Prostate gland (tissue), 2 donors: Measurements from ENCODE around the gene RAB3C. TPM values are rescaled to one million over a fixed set of nuclear protein-coding genes. Genes with fewer than 3 reads are reported as not detected.

Source experiments
- DNase-seq: peaks from one replicate; pipeline ENCODE4 v3.0.0-alpha.2; 2019; ENCODE audit warnings: low spot score
- H3K27ac ChIP-seq, 2 donors: fragments of 200-600 bp; sonication (generic); 2 replicates each; pipeline ENCODE4 v1.5.1; 2017 to 2019
- H3K27me3 ChIP-seq: fragments of 200-600 bp; sonication (generic); replicated peaks from 2 replicates; pipeline ENCODE4 v1.5.1; 2019; ENCODE audit not compliant: insufficient read depth
- H3K36me3 ChIP-seq, 2 donors: fragments of 200-600 bp; sonication (generic); 1 replicate in 1 of 2; 2 replicates in 1 of 2; pipeline versions ENCODE4 v1.5.1 to v1.8.1; 2017 to 2019
- H3K4me1 ChIP-seq: fragments of 200-600 bp; sonication (generic); replicated peaks from 2 replicates; pipeline ENCODE4 v1.5.1; 2019
- H3K4me3 ChIP-seq, 2 donors: fragments of 200-600 bp; sonication (generic); 2 replicates each; pipeline ENCODE4 v1.5.1; 2017 to 2019
- H3K9me3 ChIP-seq: fragments of 200-600 bp; sonication (generic); 2 replicates; pipeline ENCODE4 v1.5.1; 2017
- CTCF ChIP-seq, 4 experiments: fragments of 200-600 bp in 2 of 4; fragments of 450-650 bp in 2 of 4; sonication (generic) in 2 of 4; IDR thresholded peaks; 1 replicate in 3 of 4; 2 replicates in 1 of 4; pipeline ENCODE4 v1.5.1; 2016 to 2019; ENCODE audit warnings: antibody characterized with exemption in 4 of 4, mild to moderate bottlenecking in 2 of 4, moderate library complexity in 2 of 4
- POLR2A ChIP-seq: fragments of 450-650 bp; IDR thresholded peaks from one replicate; pipeline ENCODE4 v1.6.1; 2016; ENCODE audit warnings: antibody characterized with exemption, mild to moderate bottlenecking
- POLR2AphosphoS5 ChIP-seq: sonication (generic); formaldehyde crosslinking; IDR thresholded peaks from one replicate; pipeline ENCODE4 v1.6.1; 2017; ENCODE audit warnings: antibody characterized with exemption
- WGBS: methylation state at CpG from one replicate; pipeline ENCODE4 v1.1.5; 2018; 5-methylcytosine and 5-hydroxymethylcytosine counted together
- intact Hi-C: fragments of 100-400 bp; cut with DNase I; formaldehyde crosslinking; loops from one replicate; pipeline ENCODE4 v1.14.2; 2022
- total RNA-seq, 2 donors: library from RNA; depleted of rRNA; stranded (reverse); fragments of >200 nt; gene quantifications; one replicate each; pipeline ENCODE4 v1.1.0, GENCODE V29; 2016

Gene RAB3C
- total RNA-seq, 2 donors from 2014 or later: 0.45 TPM; not detected in 1

GRCh38 chr5:58834242-58835225 lies 251.7 kb downstream of the RAB3C start:
- Histone ChIP-seq H3K9me3 (no peaks in the 10 kb centered on the region), H3K27ac (no peak overlapping the region), H3K4me3 (no peak overlapping the region), H3K36me3 (no peaks in the 10 kb centered on the region), H3K4me1 (no peaks in the 10 kb centered on the region), H3K27me3 (no peaks in the 10 kb centered on the region)
- intact Hi-C loops: no loop called here
- DNase-seq: no peak
- TF ChIP-seq POLR2A (no peak), POLR2AphosphoS5 (no peak), CTCF (IDR thresholded peaks at IDR 0.05) (no peak)

- Histone ChIP-seq H3K9me3 (no peaks in the 10 kb centered on the region), H3K27me3 (no peaks in the 10 kb centered on the region), H3K36me3 (no peaks in the 10 kb centered on the region), H3K4me1 (no peaks in the 10 kb centered on the region), H3K4me3 (no peak overlapping the region), H3K27ac (no peak overlapping the region)
- intact Hi-C loops: no loop called here
- TF ChIP-seq POLR2A (no peak), POLR2AphosphoS5 (no peak), CTCF (IDR thresholded peaks at IDR 0.05) (no peak)
- no peak for DNase-seq
- 68% methylated on average over 3 of the region's 3 CpGs for WGBS
These were observed 253.5 kb downstream of the RAB3C start for GRCh38 chr5:58836351-58836750.

GRCh38 chr5:58838729-58839128 lies 255.9 kb downstream of the RAB3C start:
- Histone ChIP-seq H3K27me3 (no peaks in the 10 kb centered on the region), H3K36me3 (no peaks in the 10 kb centered on the region)

GRCh38 chr5:58842852-58843251 lies 260.0 kb downstream of the RAB3C start:
- TF ChIP-seq CTCF (IDR thresholded peaks at IDR 0.05): no peak
- TF ChIP-seq POLR2A: no peak
- TF ChIP-seq POLR2AphosphoS5: no peak
- H3K27me3 ChIP-seq: no peaks in the 10 kb centered on the region
- WGBS: 87% methylated on average over 2 of the region's 2 CpGs
- no peak for DNase-seq
- no peaks in the 10 kb centered on the region for H3K4me1 ChIP-seq
- intact Hi-C loops: no loop called here
- H3K4me3 ChIP-seq: no peak overlapping the region
- H3K9me3 ChIP-seq: no peaks in the 10 kb centered on the region
- H3K27ac ChIP-seq: no peak overlapping the region
- H3K36me3 ChIP-seq: no peaks in the 10 kb centered on the region

More at GRCh38 chr5:58838729-58839128, 255.9 kb downstream of the RAB3C start:
- Histone ChIP-seq H3K27ac (no peak overlapping the region), H3K4me1 (no peaks in the 10 kb centered on the region), H3K9me3 (no peaks in the 10 kb centered on the region), H3K4me3 (no peak overlapping the region)
- no peak for TF ChIP-seq CTCF (IDR thresholded peaks at IDR 0.05)
- no peak for TF ChIP-seq POLR2A
- TF ChIP-seq POLR2AphosphoS5: no peak
- DNase-seq: no peak
- intact Hi-C loops: loop anchor here (2.0 kb wide), 1 partner anchor 24 kb away; no protein-coding TSS in a partner anchor

GRCh38 chr5:58844395-58844794 lies 261.5 kb downstream of the RAB3C start:
- 39% methylated on average over 2 of the region's 2 CpGs for WGBS
- H3K27me3 ChIP-seq: no peaks in the 10 kb centered on the region
- H3K36me3 ChIP-seq: no peaks in the 10 kb centered on the region
- no peak overlapping the region for H3K27ac ChIP-seq
- H3K4me1 ChIP-seq: no peaks in the 10 kb centered on the region
- DNase-seq: no peak
- H3K4me3 ChIP-seq: no peak overlapping the region
- intact Hi-C loops: no loop called here
- TF ChIP-seq POLR2AphosphoS5 (no peak), POLR2A (no peak), CTCF (IDR thresholded peaks at IDR 0.05) (no peak)
- no peaks in the 10 kb centered on the region for H3K9me3 ChIP-seq
